Sigmoid colon (tissue), 4 donors: ENCODE data around the gene IL3RA.

ENCODE experiments used
- EP300 ChIP-seq, 4 donors: sonication (generic); formaldehyde crosslinking; IDR thresholded peaks; one replicate each; pipeline ENCODE4 v1.6.1; 2017; ENCODE audit warnings: antibody characterized with exemption in 4 of 4
- POLR2A ChIP-seq, 2 donors: fragments of 450-650 bp; IDR thresholded peaks; one replicate each; pipeline ENCODE4 v1.6.1; 2016; ENCODE audit warnings: antibody characterized with exemption in 2 of 2, mild to moderate bottlenecking in 2 of 2, moderate library complexity in 2 of 2
- TF ChIP-seq, protein P1 (sequence below), 4 experiments: fragments of 450-650 bp in 3 of 4; fragments of 200-600 bp in 1 of 4; IDR thresholded peaks; one replicate each; pipeline ENCODE4 v1.5.1; 2016 to 2019; ENCODE audit warnings: antibody characterized with exemption in 4 of 4, mild to moderate bottlenecking in 3 of 4, moderate library complexity in 2 of 4

DNA sequence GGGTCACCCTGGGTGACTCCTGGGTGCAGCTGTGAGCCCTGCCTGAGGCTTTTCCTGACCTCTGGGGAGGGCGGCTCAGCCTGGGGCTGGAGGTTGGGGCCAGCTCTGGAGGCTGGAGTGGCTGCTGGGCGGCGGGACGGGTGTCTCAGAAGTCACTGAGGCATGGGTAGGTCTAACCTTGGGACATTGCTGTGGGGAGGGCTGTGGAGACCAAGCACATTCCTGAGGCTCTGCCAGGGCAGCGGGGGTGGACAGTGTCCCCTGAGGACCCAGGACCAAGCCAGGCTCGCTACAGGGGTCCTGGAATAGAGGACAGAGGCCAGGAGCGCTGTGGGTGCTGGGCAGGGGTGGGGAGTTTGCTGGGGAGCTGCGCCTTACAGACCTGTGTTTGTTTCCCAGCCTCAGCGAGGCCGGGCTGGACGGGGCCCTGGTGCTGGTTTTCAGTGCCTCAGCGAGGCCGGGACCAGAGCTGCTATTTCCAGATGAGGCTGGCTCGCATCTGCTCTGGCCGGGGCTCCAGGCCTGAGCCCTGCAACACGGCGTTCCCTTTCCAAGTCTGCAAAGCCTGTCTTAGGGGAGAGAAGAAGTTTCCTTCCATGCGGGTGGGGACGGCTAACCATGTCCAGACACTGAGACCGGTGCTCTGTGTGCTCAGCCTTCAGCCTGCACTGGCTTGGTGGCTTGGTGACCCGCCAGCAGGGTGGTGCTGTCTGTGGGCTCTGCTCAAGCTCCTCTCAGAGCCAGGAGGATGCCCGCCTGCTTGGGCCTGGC is 58.3 kb downstream of the IL3RA start:
- TF ChIP-seq, protein P1, sequence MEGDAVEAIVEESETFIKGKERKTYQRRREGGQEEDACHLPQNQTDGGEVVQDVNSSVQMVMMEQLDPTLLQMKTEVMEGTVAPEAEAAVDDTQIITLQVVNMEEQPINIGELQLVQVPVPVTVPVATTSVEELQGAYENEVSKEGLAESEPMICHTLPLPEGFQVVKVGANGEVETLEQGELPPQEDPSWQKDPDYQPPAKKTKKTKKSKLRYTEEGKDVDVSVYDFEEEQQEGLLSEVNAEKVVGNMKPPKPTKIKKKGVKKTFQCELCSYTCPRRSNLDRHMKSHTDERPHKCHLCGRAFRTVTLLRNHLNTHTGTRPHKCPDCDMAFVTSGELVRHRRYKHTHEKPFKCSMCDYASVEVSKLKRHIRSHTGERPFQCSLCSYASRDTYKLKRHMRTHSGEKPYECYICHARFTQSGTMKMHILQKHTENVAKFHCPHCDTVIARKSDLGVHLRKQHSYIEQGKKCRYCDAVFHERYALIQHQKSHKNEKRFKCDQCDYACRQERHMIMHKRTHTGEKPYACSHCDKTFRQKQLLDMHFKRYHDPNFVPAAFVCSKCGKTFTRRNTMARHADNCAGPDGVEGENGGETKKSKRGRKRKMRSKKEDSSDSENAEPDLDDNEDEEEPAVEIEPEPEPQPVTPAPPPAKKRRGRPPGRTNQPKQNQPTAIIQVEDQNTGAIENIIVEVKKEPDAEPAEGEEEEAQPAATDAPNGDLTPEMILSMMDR (IDR thresholded peaks at IDR 0.05): no peak
- no peak for TF ChIP-seq POLR2A (IDR thresholded peaks at IDR 0.05)
- TF ChIP-seq EP300 (IDR thresholded peaks at IDR 0.05): no peak
